ENCODE measurements around the gene IDH2.
"Not testable (repeated sequence)": the region's sequence is repeated elsewhere in the genome, so short reads cannot be mapped to it uniquely, and the experiment has no call there.

Gene IDH2

GRCh38 chr15:90101969-90102890 is at the start of gene IDH2:
TSS of gene IDH2 (minus strand) at chr15:90102468. CDS start at chr15:90102390, 78 bp downstream.
- DNase-seq = peak; percentile 52
- Histone ChIP-seq H3K27ac (peak within 1 kb of the TSS; percentile 70), H3K27me3 (replicated peaks) (no peaks in the 10 kb centered on the region), H3K4me3 (ENCODE audit: low read depth, low read length) (peak within 1 kb of the TSS; percentile 75), H3K36me3 (replicated peaks) (no peaks in the 10 kb centered on the region)
- in situ Hi-C loops (cut with HindIII; ENCODE audit: low pct_ligation_motif_present, low sequenced_read_pairs) = no loop called here
- TF ChIP-seq, protein P1, sequence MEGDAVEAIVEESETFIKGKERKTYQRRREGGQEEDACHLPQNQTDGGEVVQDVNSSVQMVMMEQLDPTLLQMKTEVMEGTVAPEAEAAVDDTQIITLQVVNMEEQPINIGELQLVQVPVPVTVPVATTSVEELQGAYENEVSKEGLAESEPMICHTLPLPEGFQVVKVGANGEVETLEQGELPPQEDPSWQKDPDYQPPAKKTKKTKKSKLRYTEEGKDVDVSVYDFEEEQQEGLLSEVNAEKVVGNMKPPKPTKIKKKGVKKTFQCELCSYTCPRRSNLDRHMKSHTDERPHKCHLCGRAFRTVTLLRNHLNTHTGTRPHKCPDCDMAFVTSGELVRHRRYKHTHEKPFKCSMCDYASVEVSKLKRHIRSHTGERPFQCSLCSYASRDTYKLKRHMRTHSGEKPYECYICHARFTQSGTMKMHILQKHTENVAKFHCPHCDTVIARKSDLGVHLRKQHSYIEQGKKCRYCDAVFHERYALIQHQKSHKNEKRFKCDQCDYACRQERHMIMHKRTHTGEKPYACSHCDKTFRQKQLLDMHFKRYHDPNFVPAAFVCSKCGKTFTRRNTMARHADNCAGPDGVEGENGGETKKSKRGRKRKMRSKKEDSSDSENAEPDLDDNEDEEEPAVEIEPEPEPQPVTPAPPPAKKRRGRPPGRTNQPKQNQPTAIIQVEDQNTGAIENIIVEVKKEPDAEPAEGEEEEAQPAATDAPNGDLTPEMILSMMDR (IDR thresholded peaks at IDR 0.05; ENCODE audit: low read depth, low read length, missing control alignments) = no peak

DNA sequence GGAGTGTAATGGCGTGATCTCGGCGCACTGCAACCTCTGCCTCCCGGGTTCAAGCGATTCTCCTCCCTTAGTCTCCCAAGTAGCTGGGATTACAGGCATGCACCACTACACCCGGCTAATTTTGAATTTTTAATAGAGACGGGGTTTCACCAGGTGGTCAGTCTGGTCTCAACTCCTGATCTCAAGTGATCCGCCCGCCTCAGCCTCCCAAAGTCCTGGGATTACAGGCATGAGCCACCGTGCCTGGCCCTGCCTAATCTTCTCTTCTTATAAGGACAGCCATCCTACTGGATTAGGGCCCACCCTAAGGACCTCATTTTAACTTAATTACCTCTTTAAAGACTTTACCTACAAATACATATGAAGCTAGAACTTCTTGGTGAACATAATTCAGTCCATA is 48.3 kb upstream of the IDH2 start:
- H3K27me3 ChIP-seq (replicated peaks); H3K27ac ChIP-seq; H3K36me3 ChIP-seq (replicated peaks); H3K4me3 ChIP-seq (ENCODE audit: low read depth, low read length); DNase-seq; in situ Hi-C loops (cut with HindIII; ENCODE audit: low pct_ligation_motif_present, low sequenced_read_pairs): not testable (repeated sequence)

GRCh38 chr15:90149609-90150340 is 47.5 kb upstream of the IDH2 start:
- in situ Hi-C loops (cut with HindIII; ENCODE audit: low pct_ligation_motif_present, low sequenced_read_pairs) = no loop called here
- no peak overlapping the region for H3K27ac ChIP-seq
- H3K36me3 ChIP-seq (replicated peaks) = no peaks in the 10 kb centered on the region
- no peak overlapping the region for H3K4me3 ChIP-seq (ENCODE audit: low read depth, low read length)
- TF ChIP-seq, protein P1 (IDR thresholded peaks at IDR 0.05; ENCODE audit: low read depth, low read length, missing control alignments) = no peak
- no peak for DNase-seq
- no peaks in the 10 kb centered on the region for H3K27me3 ChIP-seq (replicated peaks)

GRCh38 chr15:90146198-90146761 is 44.0 kb upstream of the IDH2 start:
- H3K4me3 ChIP-seq (ENCODE audit: low read depth, low read length); H3K36me3 ChIP-seq (replicated peaks); H3K27ac ChIP-seq; H3K27me3 ChIP-seq (replicated peaks); in situ Hi-C loops (cut with HindIII; ENCODE audit: low pct_ligation_motif_present, low sequenced_read_pairs); DNase-seq: not testable (repeated sequence)

DNA sequence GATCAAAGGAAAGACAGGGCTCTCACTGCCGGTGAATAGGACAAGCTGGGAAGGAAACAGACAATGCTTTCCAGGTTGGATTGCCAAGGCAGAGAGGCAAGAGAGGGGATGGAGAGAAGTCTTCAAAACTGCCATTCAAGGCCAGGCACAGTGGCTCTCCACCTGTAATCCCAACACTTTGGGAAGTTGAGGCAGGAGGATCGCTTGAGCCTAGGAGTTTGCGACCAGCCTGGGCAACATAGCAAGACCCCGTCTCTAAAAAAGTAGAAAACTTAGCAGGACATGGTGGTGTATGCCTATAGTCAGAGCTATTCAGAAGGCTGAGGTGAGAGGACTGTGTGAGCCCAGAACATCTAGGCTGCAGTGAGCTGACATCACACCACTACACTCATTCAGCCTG is 43.5 kb upstream of the IDH2 start:
- in situ Hi-C loops (cut with HindIII; ENCODE audit: low pct_ligation_motif_present, low sequenced_read_pairs) = no loop called here
- H3K36me3 ChIP-seq (replicated peaks) = no peaks in the 10 kb centered on the region
- TF ChIP-seq, protein P1 (IDR thresholded peaks at IDR 0.05; ENCODE audit: low read depth, low read length, missing control alignments) = no peak
- no peak overlapping the region for H3K27ac ChIP-seq
- no peaks in the 10 kb centered on the region for H3K27me3 ChIP-seq (replicated peaks)
- DNase-seq = no peak
- no peak overlapping the region for H3K4me3 ChIP-seq (ENCODE audit: low read depth, low read length)

DNA sequence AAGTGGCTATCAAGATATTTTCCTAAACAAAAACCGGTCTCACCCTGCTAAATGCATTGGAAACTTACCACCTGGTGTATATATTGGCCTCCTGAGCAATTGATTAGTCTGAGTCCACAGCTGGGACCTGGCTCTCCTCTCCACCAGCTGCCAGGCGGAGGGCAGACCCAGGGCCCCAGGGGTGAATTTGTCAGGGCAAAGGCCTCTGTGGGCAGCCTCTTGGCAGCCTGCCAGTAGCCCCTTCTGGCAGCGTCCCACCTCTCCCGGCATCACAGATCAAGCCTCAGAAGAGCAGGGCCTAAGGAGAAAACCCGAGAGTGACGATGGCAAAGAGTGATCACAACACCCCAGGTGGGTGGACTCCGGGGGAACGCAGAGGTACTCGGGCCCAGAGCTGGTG is 43.0 kb upstream of the IDH2 start:
- no peak for DNase-seq
- TF ChIP-seq, protein P1 (IDR thresholded peaks at IDR 0.05; ENCODE audit: low read depth, low read length, missing control alignments) = no peak
- in situ Hi-C loops (cut with HindIII; ENCODE audit: low pct_ligation_motif_present, low sequenced_read_pairs) = no loop called here
- H3K27ac ChIP-seq = no peak overlapping the region
- H3K27me3 ChIP-seq (replicated peaks) = no peaks in the 10 kb centered on the region
- H3K36me3 ChIP-seq (replicated peaks) = no peaks in the 10 kb centered on the region
- no peak overlapping the region for H3K4me3 ChIP-seq (ENCODE audit: low read depth, low read length)

All from brain microvascular endothelial cell (primary cell).